Endothelial cell (in vitro differentiated cells): ENCODE results near the gene NUDT22. TPM values are rescaled to one million over a fixed set of nuclear protein-coding genes. Genes with fewer than 3 reads are reported as not detected.

Experiments used
- DNase-seq: peaks from one replicate; pipeline ENCODE4 v3.0.0; 2021; ENCODE audit warnings: low spot score
- H3K27ac Mint-ChIP-seq: one replicate; pipeline ENCODE4 v1.8.0; 2021; ENCODE audit warnings: mixed read lengths, inconsistent platforms; ENCODE audit not compliant: unreplicated experiment
- H3K27me3 Mint-ChIP-seq: one replicate; pipeline ENCODE4 v1.8.0; 2021; ENCODE audit warnings: mild to moderate bottlenecking, moderate library complexity, mixed read lengths, inconsistent platforms; ENCODE audit not compliant: unreplicated experiment
- H3K36me3 Mint-ChIP-seq: one replicate; pipeline ENCODE4 v1.8.0; 2021; ENCODE audit warnings: mild to moderate bottlenecking, low read depth, mixed read lengths, inconsistent platforms; ENCODE audit not compliant: unreplicated experiment
- H3K4me1 Mint-ChIP-seq: one replicate; pipeline ENCODE4 v1.8.0; 2021; ENCODE audit warnings: mild to moderate bottlenecking, mixed read lengths, inconsistent platforms; ENCODE audit not compliant: unreplicated experiment
- H3K4me3 Mint-ChIP-seq: one replicate; pipeline ENCODE4 v1.8.0; 2021; ENCODE audit warnings: mild to moderate bottlenecking, mixed read lengths, inconsistent platforms; ENCODE audit not compliant: unreplicated experiment
- H3K9me3 Mint-ChIP-seq: one replicate; pipeline ENCODE4 v1.8.0; 2021; ENCODE audit warnings: mixed read lengths, inconsistent platforms; ENCODE audit not compliant: unreplicated experiment
- CTCF ChIP-seq: fragments of 200-600 bp; sonication (generic); IDR thresholded peaks from one replicate; pipeline ENCODE4 v1.5.0; 2021; ENCODE audit warnings: antibody characterized with exemption; ENCODE audit not compliant: unreplicated experiment
- total RNA-seq: library from RNA; stranded (reverse); fragmentation: NEBNext Ultra II Directional; extraction: Animal tissue kit (Norgen Biotek cat#: 25700); gene quantifications from one replicate; pipeline ENCODE4 v1.2.1, GENCODE V29; 2021; ENCODE audit not compliant: unreplicated experiment

The NUDT22 gene
- total RNA-seq, 1 donor from 2014 or later = 21.2 TPM

- H3K27ac Mint-ChIP-seq = no peak overlapping the region
- TF ChIP-seq CTCF = no peak
- H3K4me3 Mint-ChIP-seq = peak overlapping the region; percentile 71
- H3K36me3 Mint-ChIP-seq = peaks cover 20% of the 10 kb centered on the region
- DNase-seq = no peak
- H3K27me3 Mint-ChIP-seq = peaks cover 13% of the 10 kb centered on the region
- no peaks in the 10 kb centered on the region for H3K9me3 Mint-ChIP-seq
- peaks cover 4% of the 10 kb centered on the region for H3K4me1 Mint-ChIP-seq
These were observed 33.5 kb downstream of the NUDT22 start for GRCh38 chr11:64259533-64260067.

DNA sequence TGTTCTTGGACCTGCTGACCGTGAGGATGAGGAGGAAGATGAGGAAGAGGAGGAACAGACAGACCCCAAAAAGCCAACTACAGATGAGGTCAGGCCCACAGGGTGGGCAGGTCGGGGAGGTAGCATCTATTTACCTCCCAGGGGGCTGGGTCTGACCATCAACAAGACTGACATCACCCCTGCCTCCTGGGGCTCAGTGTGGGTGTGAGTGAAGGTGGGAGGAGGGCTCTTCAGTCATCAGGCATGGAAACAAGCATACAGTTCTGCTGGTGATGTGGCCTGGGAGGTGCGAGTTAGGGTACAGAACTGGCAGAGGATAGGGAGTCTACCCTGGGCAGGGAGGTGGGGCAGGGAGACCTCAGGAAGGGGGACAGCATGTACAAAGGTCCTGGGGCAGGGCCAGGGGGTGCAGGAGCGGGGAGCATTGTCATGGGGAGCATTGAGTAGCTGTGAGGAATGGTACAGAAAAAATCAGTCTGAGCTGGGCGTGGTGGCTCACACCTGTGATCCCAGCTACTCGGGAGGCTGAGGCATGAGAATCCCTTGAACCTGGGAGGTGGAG lies 34.2 kb downstream of the NUDT22 start:
- Mint-ChIP-seq H3K27ac (no peak overlapping the region), H3K4me3 (peak overlapping the region; percentile 71), H3K9me3 (no peaks in the 10 kb centered on the region), H3K36me3 (peaks cover 18% of the 10 kb centered on the region), H3K27me3 (peaks cover 13% of the 10 kb centered on the region), H3K4me1 (peaks cover 4% of the 10 kb centered on the region)
- TF ChIP-seq CTCF = no peak
- no peak for DNase-seq

- no peak overlapping the region for H3K27ac Mint-ChIP-seq
- peaks cover 23% of the 10 kb centered on the region for H3K36me3 Mint-ChIP-seq
- DNase-seq = no peak
- H3K4me3 Mint-ChIP-seq = no peak overlapping the region
- H3K27me3 Mint-ChIP-seq = peaks cover 16% of the 10 kb centered on the region
- H3K4me1 Mint-ChIP-seq = peaks cover 4% of the 10 kb centered on the region
- H3K9me3 Mint-ChIP-seq = no peaks in the 10 kb centered on the region
- TF ChIP-seq CTCF = no peak
These were observed 35.5 kb downstream of the NUDT22 start for GRCh38 chr11:64261556-64262080.

DNA sequence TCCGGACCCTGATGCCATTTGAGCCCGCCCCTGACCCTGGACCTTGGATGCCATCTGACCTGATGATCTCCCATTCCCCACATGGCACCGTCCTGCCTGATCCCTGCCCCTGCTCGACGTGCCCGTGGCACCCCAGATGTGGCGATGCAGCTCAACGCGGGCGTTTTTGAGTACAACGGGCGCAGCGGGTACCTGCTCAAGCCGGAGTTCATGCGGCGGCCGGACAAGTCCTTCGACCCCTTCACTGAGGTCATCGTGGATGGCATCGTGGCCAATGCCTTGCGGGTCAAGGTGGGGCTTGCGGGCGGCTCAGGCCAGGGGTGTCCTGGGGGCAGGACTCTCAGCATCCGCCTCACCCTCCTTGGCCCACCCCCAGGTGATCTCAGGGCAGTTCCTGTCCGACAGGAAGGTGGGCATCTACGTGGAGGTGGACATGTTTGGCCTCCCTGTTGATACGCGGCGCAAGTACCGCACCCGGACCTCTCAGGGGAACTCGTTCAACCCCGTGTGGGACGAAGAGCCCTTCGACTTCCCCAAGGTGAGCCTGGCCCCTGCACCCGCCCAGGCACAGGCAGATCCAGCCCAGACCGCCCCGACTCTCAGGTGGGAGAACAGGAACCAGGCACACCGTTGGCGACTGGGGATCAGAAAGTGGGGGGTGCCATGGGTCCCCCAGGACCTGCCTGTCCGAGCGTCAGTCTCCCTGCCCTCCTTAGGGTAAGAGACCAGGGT lies 36.4 kb downstream of the NUDT22 start:
- Mint-ChIP-seq H3K27ac (no peak overlapping the region), H3K4me1 (peaks cover 4% of the 10 kb centered on the region), H3K27me3 (peaks cover 16% of the 10 kb centered on the region), H3K36me3 (peaks cover 23% of the 10 kb centered on the region), H3K4me3 (no peak overlapping the region), H3K9me3 (no peaks in the 10 kb centered on the region)
- no peak for DNase-seq
- no peak for TF ChIP-seq CTCF
